IMR-90 (cell line): ENCODE results near the gene MYLK4. TPM values are rescaled to one million over a fixed set of nuclear protein-coding genes. Genes with fewer than 3 reads are reported as not detected.

ENCODE experiments used
- ATAC-seq: fragments of 200-7000 bp; cut with Tn5 transposase; 2 replicates; pipeline ENCODE4 v1.9.1; 2020; ENCODE audit warnings: low read depth, mild to moderate bottlenecking, moderate library complexity
- BruUV-seq: library from RNA; stranded (reverse); fragments of 400-500 nt; replicated peaks from 2 replicates; lab custom pipeline; 2021; lab: Mats Ljungman, UMichigan
- CTCF ChIA-PET: fragments of 300-600 bp; formaldehyde crosslinking; extraction: SDS; loops from one replicate; lab custom pipeline; 2021; ENCODE audit warnings: antibody characterized with exemption; lab: Yijun Ruan, JAX
- POLR2A ChIA-PET: fragments of 300-600 bp; sonication (Branson Sonifier 250); formaldehyde crosslinking; loops from one replicate; lab custom pipeline; 2022; ENCODE audit warnings: antibody characterized with exemption; ENCODE audit not compliant: unreplicated experiment; lab: Charles Lee
- DNase-seq: peaks from one replicate; pipeline ENCODE4 v3.0.0; 2013
- H2AFZ ChIP-seq: replicated peaks from 2 replicates; pipeline ENCODE3; 2013; ENCODE audit warnings: low read length, mild to moderate bottlenecking; ENCODE audit not compliant: poor library complexity
- H2AK5ac ChIP-seq: 2 replicates; pipeline ENCODE4 v1.6.1; 2013; ENCODE audit warnings: low read depth, low read length, inconsistent platforms
- H2AK9ac ChIP-seq: replicated peaks from 2 replicates; pipeline ENCODE3; 2013; ENCODE audit warnings: mild to moderate bottlenecking, low read depth, low read length, moderate library complexity; ENCODE audit not compliant: poor library complexity
- H2BK120ac ChIP-seq: 2 replicates; pipeline ENCODE4 v1.6.1; 2013; ENCODE audit warnings: low read depth, low read length, inconsistent platforms
- H2BK15ac ChIP-seq: 3 replicates; pipeline ENCODE4 v1.6.1; 2013; ENCODE audit warnings: low read depth, low read length, inconsistent platforms
- H2BK20ac ChIP-seq: 2 replicates; pipeline ENCODE4 v1.6.1; 2013; ENCODE audit warnings: low read depth, mild to moderate bottlenecking, inconsistent platforms, low read length, moderate library complexity
- H2BK5ac ChIP-seq: 2 replicates; pipeline ENCODE4 v1.6.1; 2013; ENCODE audit warnings: mild to moderate bottlenecking, low read depth, low read length, inconsistent platforms; ENCODE audit not compliant: poor library complexity, severe bottlenecking
- H3K14ac ChIP-seq: replicated peaks from 2 replicates; pipeline ENCODE4 v1.6.1; 2013; ENCODE audit warnings: low read depth, low read length, inconsistent platforms
- H3K18ac ChIP-seq: 2 replicates; pipeline ENCODE4 v1.6.1; 2013; ENCODE audit warnings: low read depth, low read length, control low read depth
- H3K23ac ChIP-seq: 2 replicates; pipeline ENCODE4 v1.6.1; 2013; ENCODE audit warnings: low read depth, low read length, inconsistent platforms
- H3K27ac ChIP-seq: 2 replicates; pipeline ENCODE4 v1.5.1; 2013; ENCODE audit warnings: mild to moderate bottlenecking, control low read depth, low read length; ENCODE audit not compliant: insufficient read depth
- H3K27me3 ChIP-seq: 2 replicates; pipeline ENCODE4 v1.6.1; 2013; ENCODE audit warnings: low read length; ENCODE audit not compliant: control insufficient read depth, insufficient read depth
- H3K36me3 ChIP-seq: 2 replicates; pipeline ENCODE4 v1.6.1; 2013; ENCODE audit warnings: low read length, mixed read lengths; ENCODE audit not compliant: control insufficient read depth, insufficient read depth
- H3K4ac ChIP-seq: 2 replicates; pipeline ENCODE4 v1.6.1; 2013; ENCODE audit warnings: low read depth, low read length, inconsistent platforms
- H3K4me1 ChIP-seq: 2 replicates; pipeline ENCODE4 v1.6.1; 2013; ENCODE audit warnings: low read length, mixed read lengths; ENCODE audit not compliant: control insufficient read depth, insufficient read depth
- H3K4me2 ChIP-seq: 2 replicates; pipeline ENCODE4 v1.6.1; 2013; ENCODE audit warnings: low read depth, mild to moderate bottlenecking, control low read depth, low read length, moderate library complexity
- H3K4me3 ChIP-seq: 2 replicates; pipeline ENCODE4 v1.5.1; 2013; ENCODE audit warnings: low read depth, mild to moderate bottlenecking, control low read depth, low read length, moderate library complexity; ENCODE audit not compliant: insufficient read depth
- H3K56ac ChIP-seq: 2 replicates; pipeline ENCODE4 v1.6.1; 2013; ENCODE audit warnings: low read length, inconsistent platforms; ENCODE audit not compliant: insufficient read depth; ENCODE audit errors: extremely low read depth
- H3K79me1 ChIP-seq, 2 experiments: 2 replicates each; pipeline ENCODE4 v1.6.1; 2013; ENCODE audit warnings: low read length in 2 of 2, inconsistent platforms in 1 of 2, low read depth in 1 of 2
- H3K9ac ChIP-seq: 2 replicates; pipeline ENCODE4 v1.6.1; 2013; ENCODE audit warnings: low read depth, low read length, control low read depth
- H3K9me1 ChIP-seq: 2 replicates; pipeline ENCODE4 v1.6.1; 2013; ENCODE audit warnings: low read length, inconsistent platforms; ENCODE audit not compliant: insufficient read depth
- H3K9me3 ChIP-seq: 2 replicates; pipeline ENCODE4 v1.6.1; 2013; ENCODE audit warnings: low read length; ENCODE audit not compliant: control insufficient read depth, insufficient read depth
- H4K20me1 ChIP-seq: 2 replicates; pipeline ENCODE4 v1.6.1; 2013; ENCODE audit warnings: low read length, inconsistent platforms; ENCODE audit not compliant: insufficient read depth
- H4K5ac ChIP-seq: 2 replicates; pipeline ENCODE4 v1.6.1; 2013; ENCODE audit warnings: mild to moderate bottlenecking, low read depth, low read length, control low read depth
- H4K8ac ChIP-seq, 2 experiments: 2 replicates each; pipeline ENCODE4 v1.6.1; 2013; ENCODE audit warnings: low read depth in 2 of 2, low read length in 2 of 2, control low read depth in 1 of 2, inconsistent platforms in 1 of 2
- H4K91ac ChIP-seq: 2 replicates; pipeline ENCODE4 v1.6.1; 2013; ENCODE audit warnings: low read depth, low read length, inconsistent platforms; ENCODE audit not compliant: insufficient read depth
- CEBPB ChIP-seq: IDR thresholded peaks from 2 replicates; pipeline ENCODE4 v1.6.1; 2012; ENCODE audit warnings: low read depth, low read length, improper control_type of control experiment
- CTCF ChIP-seq: conservative IDR thresholded peaks from 2 replicates; pipeline ENCODE4 v1.5.1; 2012; ENCODE audit warnings: mild to moderate bottlenecking, low read depth, low read length, improper control_type of control experiment
- ELK1 ChIP-seq: fragments of 150-350 bp; IDR thresholded peaks from 2 replicates; pipeline ENCODE4 v1.6.1; 2016; ENCODE audit warnings: low read depth, mild to moderate bottlenecking, low read length, moderate library complexity, borderline replicate concordance
- MAFK ChIP-seq: IDR thresholded peaks from 2 replicates; pipeline ENCODE4 v1.6.1; 2012; ENCODE audit warnings: low read depth, low read length, improper control_type of control experiment
- MXI1 ChIP-seq: IDR thresholded peaks from 2 replicates; pipeline ENCODE4 v1.6.1; 2012; ENCODE audit warnings: low read depth, mild to moderate bottlenecking, low read length, moderate library complexity, borderline replicate concordance
- POLR2A ChIP-seq: IDR thresholded peaks from 2 replicates; pipeline ENCODE4 v1.6.1; 2012; ENCODE audit warnings: mild to moderate bottlenecking, low read depth, low read length
- RCOR1 ChIP-seq: IDR thresholded peaks from 2 replicates; pipeline ENCODE4 v1.6.1; 2012; ENCODE audit warnings: mild to moderate bottlenecking, low read length, improper control_type of control experiment; ENCODE audit not compliant: insufficient replicate concordance
- SMC3 ChIP-seq: fragments of 150-350 bp; IDR thresholded peaks from 2 replicates; pipeline ENCODE4 v1.6.1; 2016; ENCODE audit warnings: low read depth, mild to moderate bottlenecking, antibody characterized with exemption, low read length, moderate library complexity
- USF2 ChIP-seq: fragments of 150-350 bp; IDR thresholded peaks from 2 replicates; pipeline ENCODE4 v1.6.1; 2017; ENCODE audit warnings: mild to moderate bottlenecking, antibody characterized with exemption, low read length, low read depth
- WGBS, 2 experiments: methylation state at CpG; one replicate each; pipeline versions ENCODE4 v1.1.5 to v1.1.7; 2013; ENCODE audit warnings: missing lambda C conversion rate in 2 of 2; ENCODE audit not compliant: insufficient read length in 1 of 2; ENCODE audit errors: extremely low coverage in 2 of 2; 5-methylcytosine and 5-hydroxymethylcytosine counted together
- dilution Hi-C: fragments of 300-500 bp; cut with HindIII; formaldehyde crosslinking; loops from one replicate; pipeline ENCODE4 v1.14.3; 2018; ENCODE audit warnings: low sequenced_read_pairs; ENCODE audit not compliant: unreplicated experiment
- in situ Hi-C: fragments of 300-500 bp; cut with MboI; formaldehyde crosslinking; loops from 3 replicates; pipeline ENCODE4 v1.14.3; 2019; ENCODE audit warnings: low sequenced_read_pairs, inconsistent platforms, mixed read lengths
- intact Hi-C: fragments of 100-400 bp; cut with micrococcal nuclease; formaldehyde crosslinking; loops from 2 replicates; pipeline ENCODE4 v1.10.0; 2022
- polyA plus RNA-seq, 3 experiments: library from polyadenylated mRNA; depleted of rRNA; stranded (reverse); fragments of >200 nt; gene quantifications; 2 replicates each; pipeline ENCODE4 v1.2.3, GENCODE V29; 2012; ENCODE audit warnings: low replicate concordance in 1 of 3
- total RNA-seq: library from RNA; depleted of rRNA; stranded (reverse); fragments of >200 nt; gene quantifications from 2 replicates; pipeline ENCODE4 v1.2.3, GENCODE V29; 2012

MYLK4 gene
- total and polyA plus RNA-seq, 2 of the 4 experiments (the other 2 are of a cell fraction): under 0.01 to 0.07 TPM

- Histone ChIP-seq H3K36me3 (no peaks in the 10 kb centered on the region), H2BK20ac (no peak overlapping the region), H3K23ac (no peak overlapping the region), H3K9me1 (no peaks in the 10 kb centered on the region), H3K27me3 (no peaks in the 10 kb centered on the region; the same call in 1 of the 2 replicates), H2BK5ac (no peak overlapping the region), H4K91ac (no peak overlapping the region), H4K8ac (no peak overlapping the region), H2BK120ac (no peak overlapping the region), H2AK9ac (no peak overlapping the region), H3K4me1 (peaks cover 5% of the 10 kb centered on the region; the same call in 1 of the 2 replicates), H3K27ac (no peak overlapping the region), H3K9me3 (peaks cover 1% of the 10 kb centered on the region; the same call in 1 of the 2 replicates), H3K9ac (no peak overlapping the region), H2AFZ (no peak overlapping the region), H4K5ac (no peak overlapping the region), H2BK15ac (no peak overlapping the region), H3K18ac (no peak overlapping the region), H2AK5ac (no peak overlapping the region), H3K79me1 (no peaks in the 10 kb centered on the region), H3K4me3 (no peak overlapping the region), H4K20me1 (no peaks in the 10 kb centered on the region), H3K4me2 (no peak overlapping the region), H3K14ac (no peak overlapping the region), H3K4ac (no peak overlapping the region), H3K56ac (no peak overlapping the region)
- CTCF ChIA-PET: no interaction called here
- WGBS, 2 experiments: no CpG with 5 or more reads among the region's 5 CpGs
- BruUV-seq: no TSS peak
- dilution Hi-C loops (no loop called here), in situ Hi-C loops (no loop called here), intact Hi-C loops (no loop called here)
- no peak; the same call in 1 of the 2 replicates for ATAC-seq
- DNase-seq: no peak
- TF ChIP-seq POLR2A (no peak), USF2 (no peak), MXI1 (no peak), MAFK (no peak), RCOR1 (no peak), CEBPB (no peak), ELK1 (no peak), SMC3 (no peak), CTCF (no peak)
- POLR2A ChIA-PET: no interaction called here
Measured at GRCh38 chr6:2656460-2657079, 94.2 kb downstream of the MYLK4 start.
